Smooth muscle cell (in vitro differentiated cells): ENCODE measurements around the gene SLC8A1. TPM values are rescaled to one million over a fixed set of nuclear protein-coding genes. Genes with fewer than 3 reads are reported as not detected.

Experiments used
- DNase-seq: peaks from one replicate; lab custom pipeline; 2025; ENCODE audit not compliant: unreplicated experiment; lab: John Stamatoyannopoulos, UW
- H2AFZ ChIP-seq: fragments of 200-600 bp; sonication (generic); 2 replicates; pipeline ENCODE4 v1.6.0; 2016; ENCODE audit warnings: antibody characterized with exemption, low read depth, mild to moderate bottlenecking
- H3F3A ChIP-seq: fragments of 200-600 bp; sonication (generic); 2 replicates; pipeline ENCODE4 v1.6.0; 2017; ENCODE audit warnings: antibody characterized with exemption, low read depth
- H3K27ac ChIP-seq: fragments of 200-600 bp; sonication (generic); 2 replicates; pipeline ENCODE4 v1.5.1; 2016; ENCODE audit warnings: low read depth, mild to moderate bottlenecking
- H3K27me3 ChIP-seq: fragments of 200-600 bp; sonication (generic); 2 replicates; pipeline ENCODE4 v1.6.1; 2016; ENCODE audit warnings: low read depth, mild to moderate bottlenecking
- H3K36me3 ChIP-seq: fragments of 200-600 bp; sonication (generic); 2 replicates; pipeline ENCODE4 v1.5.1; 2016; ENCODE audit warnings: low read depth
- H3K4me1 ChIP-seq: fragments of 200-600 bp; sonication (generic); 2 replicates; pipeline ENCODE4 v1.5.1; 2016; ENCODE audit warnings: low read depth
- H3K4me2 ChIP-seq: fragments of 200-600 bp; sonication (generic); 2 replicates; pipeline ENCODE4 v1.6.0; 2016; ENCODE audit warnings: mild to moderate bottlenecking
- H3K4me3 ChIP-seq: fragments of 200-600 bp; sonication (generic); 2 replicates; pipeline ENCODE4 v1.5.1; 2016; ENCODE audit warnings: mild to moderate bottlenecking
- H3K79me2 ChIP-seq: fragments of 200-600 bp; sonication (generic); 2 replicates; pipeline ENCODE4 v1.6.0; 2016; ENCODE audit warnings: low read depth, mild to moderate bottlenecking
- H3K9ac ChIP-seq: fragments of 200-600 bp; sonication (generic); 2 replicates; pipeline ENCODE4 v1.6.0; 2016; ENCODE audit warnings: low read depth
- H3K9me3 ChIP-seq: fragments of 200-600 bp; sonication (generic); replicated peaks from 2 replicates; pipeline ENCODE4 v1.5.1; 2016; ENCODE audit warnings: low read depth
- H4K20me1 ChIP-seq: fragments of 200-600 bp; sonication (generic); 2 replicates; pipeline ENCODE4 v1.6.0; 2016; ENCODE audit warnings: low read depth
- WGBS: methylation state at CpG from one replicate; pipeline ENCODE4 v1.1.7; 2016; ENCODE audit warnings: low lambda C conversion rate; 5-methylcytosine and 5-hydroxymethylcytosine counted together
- polyA plus RNA-seq: library from polyadenylated mRNA; unstranded; fragments of >200 nt; fragmentation: Nextera tagmentation; extraction: Ambion mirVana; gene quantifications from 2 replicates; pipeline ENCODE4 v1.2.1, GENCODE V29; 2016
- total RNA-seq: library from RNA; depleted of rRNA; stranded (reverse); fragments of >200 nt; gene quantifications from 2 replicates; pipeline ENCODE4 v1.2.3, GENCODE V29; 2014
- TF ChIP-seq, protein P1 (sequence below): fragments of 200-600 bp; sonication (generic); IDR thresholded peaks from 2 replicates; pipeline ENCODE4 v1.5.1; 2017; ENCODE audit warnings: borderline replicate concordance, mild to moderate bottlenecking, antibody characterized with exemption; ENCODE audit not compliant: insufficient read depth, poor library complexity, severe bottlenecking

SLC8A1 gene
- total and polyA plus RNA-seq, 2 experiments from 2014 or later: 1.1 to 5.3 TPM

DNA sequence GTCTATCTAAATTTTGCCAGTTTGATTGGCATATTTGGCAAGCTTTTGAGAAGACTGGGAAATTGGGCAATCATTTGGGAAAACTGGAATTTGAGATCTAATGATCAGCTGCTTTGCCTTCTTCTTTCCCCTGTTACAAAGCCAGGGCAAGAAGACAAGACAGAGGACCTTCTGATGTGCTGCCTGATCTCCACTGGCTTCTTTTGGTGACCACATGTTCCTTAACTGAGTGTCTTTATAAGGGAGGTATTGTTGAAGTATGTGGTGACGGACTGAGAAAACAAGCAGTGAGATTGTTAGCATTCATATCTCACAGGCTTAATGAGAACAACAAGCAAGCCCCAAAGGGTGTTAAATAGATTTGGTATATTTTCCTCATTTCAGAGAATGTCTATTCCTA lies 175.8 kb downstream of the SLC8A1 start:
- WGBS: 96% methylated on average over 1 of the region's 1 CpG

GRCh38 chr2:40274270-40274669 lies 177.6 kb downstream of the SLC8A1 start:
- no peaks in the 10 kb centered on the region for H4K20me1 ChIP-seq
- no peak overlapping the region for H3K27ac ChIP-seq
- no peaks in the 10 kb centered on the region for H3K4me1 ChIP-seq
- H3K9me3 ChIP-seq: no peaks in the 10 kb centered on the region
- no peak overlapping the region for H2AFZ ChIP-seq
- H3K4me3 ChIP-seq: no peak overlapping the region
- H3K79me2 ChIP-seq: no peaks in the 10 kb centered on the region
- H3K4me2 ChIP-seq: peak overlapping the region; percentile 25
- no peaks in the 10 kb centered on the region for H3K27me3 ChIP-seq
- DNase-seq: no peak
- 41% methylated on average over 4 of the region's 4 CpGs for WGBS
- H3K36me3 ChIP-seq: no peaks in the 10 kb centered on the region
- TF ChIP-seq, protein P1, sequence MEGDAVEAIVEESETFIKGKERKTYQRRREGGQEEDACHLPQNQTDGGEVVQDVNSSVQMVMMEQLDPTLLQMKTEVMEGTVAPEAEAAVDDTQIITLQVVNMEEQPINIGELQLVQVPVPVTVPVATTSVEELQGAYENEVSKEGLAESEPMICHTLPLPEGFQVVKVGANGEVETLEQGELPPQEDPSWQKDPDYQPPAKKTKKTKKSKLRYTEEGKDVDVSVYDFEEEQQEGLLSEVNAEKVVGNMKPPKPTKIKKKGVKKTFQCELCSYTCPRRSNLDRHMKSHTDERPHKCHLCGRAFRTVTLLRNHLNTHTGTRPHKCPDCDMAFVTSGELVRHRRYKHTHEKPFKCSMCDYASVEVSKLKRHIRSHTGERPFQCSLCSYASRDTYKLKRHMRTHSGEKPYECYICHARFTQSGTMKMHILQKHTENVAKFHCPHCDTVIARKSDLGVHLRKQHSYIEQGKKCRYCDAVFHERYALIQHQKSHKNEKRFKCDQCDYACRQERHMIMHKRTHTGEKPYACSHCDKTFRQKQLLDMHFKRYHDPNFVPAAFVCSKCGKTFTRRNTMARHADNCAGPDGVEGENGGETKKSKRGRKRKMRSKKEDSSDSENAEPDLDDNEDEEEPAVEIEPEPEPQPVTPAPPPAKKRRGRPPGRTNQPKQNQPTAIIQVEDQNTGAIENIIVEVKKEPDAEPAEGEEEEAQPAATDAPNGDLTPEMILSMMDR: no peak
- H3F3A ChIP-seq: no peaks in the 10 kb centered on the region
- no peak overlapping the region for H3K9ac ChIP-seq

More for the DNA sequence above, 175.8 kb downstream of the SLC8A1 start:
- Histone ChIP-seq H3K9me3 (no peaks in the 10 kb centered on the region), H3K4me2 (no peak overlapping the region), H3K9ac (no peak overlapping the region), H3K27ac (no peak overlapping the region), H3F3A (no peaks in the 10 kb centered on the region), H3K4me1 (no peaks in the 10 kb centered on the region), H3K36me3 (no peaks in the 10 kb centered on the region), H4K20me1 (no peaks in the 10 kb centered on the region), H3K4me3 (no peak overlapping the region), H3K79me2 (no peaks in the 10 kb centered on the region), H2AFZ (no peak overlapping the region), H3K27me3 (no peaks in the 10 kb centered on the region)
- DNase-seq: no peak
- TF ChIP-seq, protein P1: no peak

- H3K27ac ChIP-seq: no peak overlapping the region
- TF ChIP-seq, protein P1: no peak
- H3K9me3 ChIP-seq: no peaks in the 10 kb centered on the region
- no peak overlapping the region for H2AFZ ChIP-seq
- 52% methylated on average over 6 of the region's 6 CpGs for WGBS
- H3K4me1 ChIP-seq: no peaks in the 10 kb centered on the region
- no peak overlapping the region for H3K4me3 ChIP-seq
- H3K79me2 ChIP-seq: no peaks in the 10 kb centered on the region
- peak overlapping the region; percentile 25 for H3K4me2 ChIP-seq
- no peak overlapping the region for H3K9ac ChIP-seq
- no peaks in the 10 kb centered on the region for H3F3A ChIP-seq
- no peak for DNase-seq
- H3K27me3 ChIP-seq: no peaks in the 10 kb centered on the region
- H3K36me3 ChIP-seq: no peaks in the 10 kb centered on the region
- H4K20me1 ChIP-seq: no peaks in the 10 kb centered on the region
Observed at GRCh38 chr2:40273734-40274182, 178.1 kb downstream of the SLC8A1 start.

GRCh38 chr2:40271094-40271493 lies 180.8 kb downstream of the SLC8A1 start:
- TF ChIP-seq, protein P1: no peak
- H3K27ac ChIP-seq: no peak overlapping the region

More at GRCh38 chr2:40271094-40271493, 180.8 kb downstream of the SLC8A1 start:
- Histone ChIP-seq H3K36me3 (no peaks in the 10 kb centered on the region), H2AFZ (no peak overlapping the region), H3K4me1 (no peaks in the 10 kb centered on the region), H3K27me3 (no peaks in the 10 kb centered on the region), H3K9me3 (no peaks in the 10 kb centered on the region), H3K9ac (no peak overlapping the region), H3K4me3 (no peak overlapping the region), H4K20me1 (no peaks in the 10 kb centered on the region), H3F3A (no peaks in the 10 kb centered on the region), H3K79me2 (no peaks in the 10 kb centered on the region), H3K4me2 (no peak overlapping the region)
- DNase-seq: no peak
- WGBS: 78% methylated on average over 6 of the region's 6 CpGs
